22Rv1 (cell line): Measurements from ENCODE around the gene SLC35A5.

Source experiments
- ZFX ChIP-seq: fragments of 450-650 bp; IDR thresholded peaks from 2 replicates; pipeline ENCODE4 v1.6.1; 2017; ENCODE audit warnings: antibody characterized with exemption, borderline replicate concordance
- TF ChIP-seq, protein P1 (sequence below): fragments of 450-650 bp; IDR thresholded peaks from 2 replicates; pipeline ENCODE4 v1.5.1; 2017; ENCODE audit warnings: mild to moderate bottlenecking

GRCh38 chr3:112627919-112628466 is 66.1 kb downstream of the SLC35A5 start:
- TF ChIP-seq, protein P1, sequence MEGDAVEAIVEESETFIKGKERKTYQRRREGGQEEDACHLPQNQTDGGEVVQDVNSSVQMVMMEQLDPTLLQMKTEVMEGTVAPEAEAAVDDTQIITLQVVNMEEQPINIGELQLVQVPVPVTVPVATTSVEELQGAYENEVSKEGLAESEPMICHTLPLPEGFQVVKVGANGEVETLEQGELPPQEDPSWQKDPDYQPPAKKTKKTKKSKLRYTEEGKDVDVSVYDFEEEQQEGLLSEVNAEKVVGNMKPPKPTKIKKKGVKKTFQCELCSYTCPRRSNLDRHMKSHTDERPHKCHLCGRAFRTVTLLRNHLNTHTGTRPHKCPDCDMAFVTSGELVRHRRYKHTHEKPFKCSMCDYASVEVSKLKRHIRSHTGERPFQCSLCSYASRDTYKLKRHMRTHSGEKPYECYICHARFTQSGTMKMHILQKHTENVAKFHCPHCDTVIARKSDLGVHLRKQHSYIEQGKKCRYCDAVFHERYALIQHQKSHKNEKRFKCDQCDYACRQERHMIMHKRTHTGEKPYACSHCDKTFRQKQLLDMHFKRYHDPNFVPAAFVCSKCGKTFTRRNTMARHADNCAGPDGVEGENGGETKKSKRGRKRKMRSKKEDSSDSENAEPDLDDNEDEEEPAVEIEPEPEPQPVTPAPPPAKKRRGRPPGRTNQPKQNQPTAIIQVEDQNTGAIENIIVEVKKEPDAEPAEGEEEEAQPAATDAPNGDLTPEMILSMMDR, result no peak
- no peak for TF ChIP-seq ZFX
